Effector memory CD8-positive, alpha-beta T cell (primary cell): ENCODE results near the gene ITLN2.
"Not testable (repeated sequence)": the region's sequence is repeated elsewhere in the genome, so short reads cannot be mapped to it uniquely, and the experiment has no call there.

Experiments
- ATAC-seq: fragments of 150-1000 bp; cut with Tn5 transposase; replicated peaks from 2 replicates; pipeline ENCODE4 v1.10.0; 2021; ENCODE audit warnings: mild to moderate bottlenecking, moderate library complexity
- DNase-seq, 3 experiments: peaks; one replicate each; pipeline ENCODE4 v3.0.0; 2021
- H3K27ac Mint-ChIP-seq, 2 donors: one replicate each; pipeline ENCODE4 v1.8.0; 2022; ENCODE audit warnings: mild to moderate bottlenecking in 2 of 2, mixed read lengths in 2 of 2, moderate library complexity in 2 of 2
- H3K27me3 Mint-ChIP-seq, 2 donors: one replicate each; pipeline ENCODE4 v1.8.0; 2022; ENCODE audit warnings: mixed read lengths in 2 of 2
- H3K36me3 Mint-ChIP-seq: one replicate; pipeline ENCODE4 v1.8.0; 2022; ENCODE audit warnings: mild to moderate bottlenecking, moderate library complexity, mixed read lengths; ENCODE audit not compliant: insufficient read depth
- H3K4me1 Mint-ChIP-seq, 2 donors: one replicate each; pipeline ENCODE4 v1.8.0; 2022; ENCODE audit warnings: low read depth in 2 of 2, mixed read lengths in 2 of 2
- H3K4me3 Mint-ChIP-seq, 2 donors: one replicate each; pipeline ENCODE4 v1.8.0; 2022; ENCODE audit warnings: mild to moderate bottlenecking in 2 of 2, mixed read lengths in 2 of 2, moderate library complexity in 2 of 2
- H3K9me3 Mint-ChIP-seq, 2 donors: one replicate each; pipeline ENCODE4 v1.8.0; 2022; ENCODE audit warnings: mixed read lengths in 2 of 2

ITLN2 gene

GRCh38 chr1:160978510-160978927 is 23.9 kb upstream of the ITLN2 start:
- DNase-seq (no peak), ATAC-seq (no peak)
- H3K36me3 Mint-ChIP-seq = peaks cover 5% of the 10 kb centered on the region
- H3K4me3 Mint-ChIP-seq = no peak overlapping the region
- H3K4me1 Mint-ChIP-seq = peaks cover 0 to 7% of the 10 kb centered on the region in 2 donors
- no peaks in the 10 kb centered on the region for H3K9me3 Mint-ChIP-seq
- no peak overlapping the region for H3K27ac Mint-ChIP-seq
- H3K27me3 Mint-ChIP-seq = peaks cover 27 to 41% of the 10 kb centered on the region in 2 donors

- H3K27me3 Mint-ChIP-seq = peaks cover 12 to 17% of the 10 kb centered on the region in 2 donors
- DNase-seq = no peak
Observed at GRCh38 chr1:160975026-160975425, 20.4 kb upstream of the ITLN2 start.

GRCh38 chr1:160973491-160973890 is 18.9 kb upstream of the ITLN2 start:
- Mint-ChIP-seq H3K9me3 (no peaks in the 10 kb centered on the region), H3K4me1 (no peaks in the 10 kb centered on the region), H3K36me3 (no peaks in the 10 kb centered on the region), H3K27me3 (peaks cover 12 to 17% of the 10 kb centered on the region in 2 donors), H3K27ac (no peak overlapping the region), H3K4me3 (no peak overlapping the region)
- DNase-seq = no peak
- ATAC-seq = no peak

More at GRCh38 chr1:160975026-160975425, 20.4 kb upstream of the ITLN2 start:
- H3K9me3 Mint-ChIP-seq = no peaks in the 10 kb centered on the region
- ATAC-seq = no peak
- no peaks in the 10 kb centered on the region for H3K4me1 Mint-ChIP-seq
- H3K36me3 Mint-ChIP-seq = no peaks in the 10 kb centered on the region
- no peak overlapping the region for H3K27ac Mint-ChIP-seq
- no peak overlapping the region for H3K4me3 Mint-ChIP-seq

GRCh38 chr1:160972939-160973338 is 18.3 kb upstream of the ITLN2 start:
- H3K27me3 Mint-ChIP-seq = peaks cover 12 to 17% of the 10 kb centered on the region in 2 donors
- H3K4me3 Mint-ChIP-seq = no peak overlapping the region
- H3K36me3 Mint-ChIP-seq = no peaks in the 10 kb centered on the region
- H3K27ac Mint-ChIP-seq = no peak overlapping the region
- no peaks in the 10 kb centered on the region for H3K4me1 Mint-ChIP-seq
- ATAC-seq (no peak), DNase-seq (no peak)
- no peaks in the 10 kb centered on the region for H3K9me3 Mint-ChIP-seq

DNA sequence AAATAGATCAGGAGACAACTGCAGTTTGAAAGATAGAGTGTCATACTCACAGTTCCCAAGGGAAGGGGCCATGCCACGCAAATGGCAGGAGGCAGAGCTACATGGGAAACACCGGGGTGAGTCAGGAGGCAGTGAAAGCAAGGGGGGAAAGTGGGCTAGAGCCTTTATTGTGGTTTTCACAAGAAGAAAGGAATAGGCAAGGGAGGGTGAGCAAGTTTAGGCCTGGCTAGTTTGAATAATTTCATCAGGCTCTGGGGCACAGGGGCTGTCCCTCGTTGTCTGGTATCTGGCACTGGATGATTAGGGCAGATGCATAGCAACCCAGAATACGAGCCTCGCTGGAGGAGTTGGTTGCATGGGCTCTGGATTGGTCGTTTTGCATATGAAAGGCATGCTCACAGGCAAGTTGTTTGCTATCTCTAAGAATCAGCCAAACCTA is 17.0 kb upstream of the ITLN2 start:
- no peaks in the 10 kb centered on the region for H3K36me3 Mint-ChIP-seq
- H3K4me1 Mint-ChIP-seq = no peaks in the 10 kb centered on the region
- H3K27ac Mint-ChIP-seq = no peak overlapping the region
- H3K4me3 Mint-ChIP-seq = no peak overlapping the region
- ATAC-seq (no peak), DNase-seq (no peak)
- H3K27me3 Mint-ChIP-seq = peaks cover 12 to 17% of the 10 kb centered on the region in 2 donors
- no peaks in the 10 kb centered on the region for H3K9me3 Mint-ChIP-seq

GRCh38 chr1:160963521-160963920 is 8.9 kb upstream of the ITLN2 start:
- no peaks in the 10 kb centered on the region for H3K4me1 Mint-ChIP-seq
- no peaks in the 10 kb centered on the region for H3K27me3 Mint-ChIP-seq
- no peaks in the 10 kb centered on the region for H3K36me3 Mint-ChIP-seq
- no peaks in the 10 kb centered on the region for H3K9me3 Mint-ChIP-seq
- H3K4me3 Mint-ChIP-seq = no peak overlapping the region
- DNase-seq = no peak
- ATAC-seq = no peak
- H3K27ac Mint-ChIP-seq = no peak overlapping the region

DNA sequence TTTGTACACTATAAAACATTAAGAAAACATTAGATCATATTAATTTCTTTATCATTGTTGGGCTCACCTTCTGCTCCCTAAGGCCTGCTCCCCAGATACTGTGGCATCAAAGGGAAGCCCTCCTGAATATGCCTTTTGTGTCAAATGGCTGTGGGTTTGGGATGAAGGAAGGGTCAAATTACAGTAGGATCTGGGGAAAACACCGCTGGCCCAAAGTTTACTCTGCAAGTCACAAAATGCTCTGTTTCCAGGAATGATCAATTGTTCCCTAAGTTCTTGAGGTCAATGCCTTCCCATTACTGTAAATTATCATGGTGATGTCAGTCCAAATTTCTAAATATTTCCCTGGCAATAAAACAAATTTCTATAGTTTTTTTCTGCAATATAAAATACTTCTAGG is 6.8 kb upstream of the ITLN2 start:
- Mint-ChIP-seq H3K9me3 (no peaks in the 10 kb centered on the region), H3K4me1 (no peaks in the 10 kb centered on the region), H3K4me3 (no peak overlapping the region), H3K27ac (no peak overlapping the region), H3K27me3 (no peaks in the 10 kb centered on the region), H3K36me3 (no peaks in the 10 kb centered on the region)
- ATAC-seq (no peak), DNase-seq (no peak)

DNA sequence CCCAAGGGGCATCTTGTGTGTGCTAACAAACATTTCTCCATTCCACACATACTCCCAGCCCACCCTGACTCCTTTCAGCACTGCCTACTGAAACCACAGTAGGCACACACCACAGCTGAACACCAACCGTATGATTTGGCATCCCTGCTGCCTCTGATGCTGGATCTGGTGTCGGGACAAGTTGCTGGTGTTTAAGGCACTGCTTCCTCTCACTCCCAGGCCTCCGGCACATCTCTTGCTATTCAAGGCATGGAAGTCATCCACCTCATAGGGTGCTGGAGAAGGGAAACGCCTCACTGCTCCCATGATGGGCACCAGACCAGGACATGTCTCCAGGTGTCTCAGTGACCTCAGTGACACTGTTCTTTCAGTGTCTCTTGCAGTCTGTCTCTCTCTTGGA is 2.4 kb upstream of the ITLN2 start:
- no peaks in the 10 kb centered on the region for H3K36me3 Mint-ChIP-seq
- H3K4me3 Mint-ChIP-seq = no peak overlapping the region
- H3K9me3 Mint-ChIP-seq = no peaks in the 10 kb centered on the region
- peaks cover 0 to 4% of the 10 kb centered on the region in 2 donors for H3K4me1 Mint-ChIP-seq
- no peak overlapping the region for H3K27ac Mint-ChIP-seq
- DNase-seq (no peak), ATAC-seq (no peak)
- no peaks in the 10 kb centered on the region for H3K27me3 Mint-ChIP-seq

- no peak overlapping the region for H3K4me3 Mint-ChIP-seq
Observed at GRCh38 chr1:160953030-160953429, 1.6 kb downstream of the ITLN2 start.

GRCh38 chr1:160952129-160952510 is 2.5 kb downstream of the ITLN2 start:
- Mint-ChIP-seq H3K27me3 (no peaks in the 10 kb centered on the region), H3K4me3 (no peak overlapping the region), H3K36me3 (peaks cover 3% of the 10 kb centered on the region), H3K9me3 (no peaks in the 10 kb centered on the region), H3K27ac (no peak overlapping the region), H3K4me1 (peaks cover 17 to 21% of the 10 kb centered on the region in 2 donors)
- DNase-seq = no peak
- ATAC-seq = no peak

More at GRCh38 chr1:160953030-160953429, 1.6 kb downstream of the ITLN2 start:
- DNase-seq = no peak
- no peak for ATAC-seq
- H3K9me3 Mint-ChIP-seq = no peaks in the 10 kb centered on the region
- no peaks in the 10 kb centered on the region for H3K27me3 Mint-ChIP-seq
- peaks cover 17% of the 10 kb centered on the region in 2 donors for H3K4me1 Mint-ChIP-seq
- H3K27ac Mint-ChIP-seq = no peak overlapping the region
- peaks cover 3% of the 10 kb centered on the region for H3K36me3 Mint-ChIP-seq

DNA sequence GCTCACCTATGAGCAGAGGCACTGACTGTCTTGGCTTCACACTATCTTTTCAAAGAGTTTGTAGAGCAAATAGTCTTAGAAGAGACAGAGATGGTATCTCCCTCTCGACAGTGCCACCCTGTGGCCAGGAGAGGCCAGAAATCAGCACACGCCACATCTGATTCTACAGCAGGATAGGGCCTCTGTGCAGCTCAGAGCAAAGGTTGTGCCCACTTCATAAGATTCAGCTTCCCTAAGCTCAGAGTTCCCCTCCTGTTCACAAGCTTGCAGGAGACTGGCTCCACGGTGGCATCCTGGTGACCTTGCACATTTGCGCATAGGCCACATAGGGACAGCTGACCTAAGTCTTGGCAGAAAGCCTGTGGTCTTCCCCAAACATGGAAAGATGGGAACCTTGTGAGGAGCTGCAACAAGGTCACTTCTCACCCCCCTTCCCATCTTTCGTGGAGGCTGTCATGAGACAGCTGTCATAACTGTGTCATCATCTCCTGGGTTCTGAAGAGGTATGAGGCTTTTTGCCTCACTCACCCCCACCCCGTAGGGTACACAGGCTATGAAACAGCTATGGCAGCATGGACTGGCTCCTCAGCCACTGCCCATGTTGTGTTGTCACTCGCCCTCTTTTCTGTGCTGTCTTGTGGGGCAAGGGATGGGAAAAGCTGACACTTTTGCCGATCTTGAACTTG is 3.0 kb downstream of the ITLN2 start:
- H3K9me3 Mint-ChIP-seq = no peaks in the 10 kb centered on the region
- ATAC-seq (peak; percentile 89), DNase-seq (peak; percentile 66 to 70 (median 67))
- H3K4me3 Mint-ChIP-seq = no peak overlapping the region
- no peak overlapping the region for H3K27ac Mint-ChIP-seq
- H3K4me1 Mint-ChIP-seq = peaks cover 19 to 21% of the 10 kb centered on the region in 2 donors
- peaks cover 3% of the 10 kb centered on the region for H3K36me3 Mint-ChIP-seq
- H3K27me3 Mint-ChIP-seq = no peaks in the 10 kb centered on the region

GRCh38 chr1:160950657-160951056 is 4.0 kb downstream of the ITLN2 start:
- Mint-ChIP-seq H3K36me3 (peaks cover 3% of the 10 kb centered on the region), H3K4me3 (no peak overlapping the region), H3K27ac (peak overlapping the region in 1 of 2 donors; percentile 62), H3K27me3 (no peaks in the 10 kb centered on the region), H3K4me1 (peaks cover 19 to 21% of the 10 kb centered on the region in 2 donors), H3K9me3 (no peaks in the 10 kb centered on the region)
- DNase-seq (no peak), ATAC-seq (no peak)

DNA sequence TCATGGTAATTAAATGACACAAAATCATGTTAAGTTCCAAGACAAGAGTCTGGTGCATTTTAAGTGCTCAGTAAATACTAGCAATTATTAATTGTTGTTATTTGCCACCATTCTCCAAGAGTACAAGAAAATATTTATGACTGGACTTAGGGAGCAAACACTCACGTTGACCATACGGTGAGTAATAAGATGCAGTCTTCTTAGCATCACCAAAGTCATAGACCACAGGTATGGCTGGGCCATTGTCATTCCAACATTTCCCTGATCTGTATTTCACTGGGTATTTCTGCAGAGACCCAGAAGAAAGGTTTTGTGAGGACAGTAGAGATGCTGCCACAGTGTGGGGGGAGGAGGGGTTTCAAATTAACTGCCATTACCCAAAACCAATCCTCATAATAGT is 4.7 kb downstream of the ITLN2 start:
- Mint-ChIP-seq H3K4me1 (peaks cover 19 to 21% of the 10 kb centered on the region in 2 donors), H3K9me3 (no peaks in the 10 kb centered on the region), H3K27me3 (peaks cover 0 to 3% of the 10 kb centered on the region in 2 donors), H3K4me3 (no peak overlapping the region), H3K36me3 (peaks cover 3% of the 10 kb centered on the region), H3K27ac (no peak overlapping the region)
- ATAC-seq (no peak), DNase-seq (no peak)

DNA sequence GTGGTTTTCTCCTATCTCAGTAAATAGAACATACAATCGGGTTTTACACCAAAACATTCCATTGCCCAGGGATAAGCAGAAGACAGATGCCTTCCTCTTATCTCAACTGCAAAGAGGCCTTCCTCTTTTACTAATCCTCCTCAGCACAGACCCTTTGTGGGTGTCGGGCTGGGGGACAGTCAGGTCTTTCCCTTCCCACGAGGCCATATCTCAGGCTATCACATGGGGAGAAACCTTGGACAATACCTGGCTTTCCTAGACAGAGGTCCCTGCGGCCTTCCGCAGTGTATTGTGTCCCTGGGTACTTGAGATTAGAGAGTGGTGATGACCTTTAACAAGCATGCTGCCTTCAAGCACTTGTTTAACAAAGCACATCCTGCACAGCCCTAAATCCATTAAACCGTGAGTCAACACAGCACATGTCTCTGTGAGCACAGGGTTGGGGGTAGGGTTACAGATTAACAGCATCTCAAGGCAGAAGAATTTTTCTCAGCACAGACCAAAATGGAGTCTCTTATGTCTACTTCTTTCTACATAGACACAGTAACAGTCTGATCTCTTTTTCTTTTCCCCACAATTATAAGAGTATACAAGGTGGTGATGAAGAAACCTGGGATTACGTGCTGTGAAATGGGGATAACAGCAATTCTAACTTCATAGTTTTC is 5.3 kb downstream of the ITLN2 start:
- H3K4me1 Mint-ChIP-seq = peaks cover 19 to 21% of the 10 kb centered on the region in 2 donors
- not testable (repeated sequence) for H3K4me3 Mint-ChIP-seq, H3K27ac Mint-ChIP-seq, ATAC-seq, DNase-seq, H3K36me3 Mint-ChIP-seq, H3K27me3 Mint-ChIP-seq, H3K9me3 Mint-ChIP-seq
